ENCODE measurements around the gene APC2. TPM values are rescaled to one million over a fixed set of nuclear protein-coding genes. Genes with fewer than 3 reads are reported as not detected.

Gene APC2
- total and polyA plus RNA-seq, 10 donors, result 0.02 to 0.56 (median 0.14) TPM

DNA sequence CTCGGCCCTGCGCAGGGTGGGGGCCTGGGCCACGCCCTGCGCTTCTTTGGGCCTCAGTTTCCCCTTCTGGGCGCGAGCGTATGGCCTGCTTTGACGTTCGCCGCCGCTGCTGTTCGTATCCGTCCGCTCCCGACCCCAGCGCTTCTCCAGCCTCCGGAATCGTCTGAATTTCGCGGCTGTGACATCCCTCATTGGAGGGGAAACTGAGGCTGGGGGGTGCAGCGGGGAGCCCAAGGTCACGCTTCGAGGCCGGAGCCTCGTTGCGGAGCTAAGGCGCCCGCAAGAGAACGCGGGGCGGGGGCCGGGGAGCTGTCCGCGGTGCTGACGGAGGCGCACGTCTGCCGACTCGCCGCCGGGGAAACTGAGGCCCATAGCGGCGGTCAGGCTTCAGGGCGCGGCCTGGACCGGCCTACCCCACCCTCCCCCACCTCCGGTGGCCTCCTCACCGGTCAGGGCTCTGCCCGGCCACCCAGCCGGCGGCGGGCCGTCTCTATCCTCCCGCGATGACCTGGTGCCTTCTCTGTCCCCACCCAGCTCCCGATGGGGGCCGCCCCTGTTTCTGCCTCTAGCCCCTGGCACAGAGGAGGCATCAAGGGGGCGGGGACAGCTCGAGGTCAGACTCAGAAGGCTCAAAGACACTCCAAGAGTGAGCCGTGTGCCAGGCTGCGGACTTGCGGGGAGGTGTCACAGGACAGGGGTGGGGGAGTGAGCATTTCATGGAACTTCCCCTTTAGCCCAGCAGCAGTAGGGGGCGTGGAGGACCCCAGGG lies 3.0 kb upstream of the APC2 start:
- H3K4me3 ChIP-seq, result peak overlapping the region in 2 of 8 donors; percentile 45 to 72
- no peaks in the 10 kb centered on the region for H3K9me3 ChIP-seq
- H3K27ac ChIP-seq, result no peak overlapping the region
- TF ChIP-seq POLR2A (IDR thresholded peaks at IDR 0.05) (no peak), CTCF (IDR thresholded peaks at IDR 0.05 in 8 of 11, conservative IDR thresholded peaks at IDR 0.05 in 3 of 11) (no peak), POLR2AphosphoS5 (IDR thresholded peaks at IDR 0.05) (no peak)
- peaks cover 0 to 17% (median 7%) of the 10 kb centered on the region in 6 donors for H3K36me3 ChIP-seq
- H3K4me1 ChIP-seq, result peaks cover 19 to 56% (median 47%) of the 10 kb centered on the region in 6 donors
- WGBS, 5 donors, result 2 to 7% (median 4%) methylated on average over 27 to 63 of the region's 63 CpGs
- DNase-seq, result no peak
- intact Hi-C loops (cut with DNase I; ENCODE audit: low total_unique reads), result no loop called here
- H3K27me3 ChIP-seq (replicated peaks in 1 of 7), result peaks cover 9 to 74% (median 64%) of the 10 kb centered on the region in 7 donors

- peaks cover 0 to 10% (median 1%) of the 10 kb centered on the region in 6 donors for H3K36me3 ChIP-seq
- WGBS, 5 donors, result 13 to 34% (median 32%) methylated on average over 3 to 4 of the region's 4 CpGs
- intact Hi-C loops (cut with DNase I; ENCODE audit: low total_unique reads), result no loop called here
- H3K9me3 ChIP-seq, result no peaks in the 10 kb centered on the region
- no peak for DNase-seq
- H3K27me3 ChIP-seq (replicated peaks in 1 of 7), result peaks cover 9 to 80% (median 70%) of the 10 kb centered on the region in 7 donors
- TF ChIP-seq POLR2A (IDR thresholded peaks at IDR 0.05), result no peak
- no peak for TF ChIP-seq POLR2AphosphoS5 (IDR thresholded peaks at IDR 0.05)
- TF ChIP-seq CTCF (IDR thresholded peaks at IDR 0.05 in 8 of 11, conservative IDR thresholded peaks at IDR 0.05 in 3 of 11), result no peak
- H3K4me3 ChIP-seq, result no peak overlapping the region
- no peak overlapping the region for H3K27ac ChIP-seq
- H3K4me1 ChIP-seq, result peaks cover 19 to 59% (median 47%) of the 10 kb centered on the region in 6 donors
Observed at GRCh38 chr19:1447504-1447903, 2.4 kb upstream of the APC2 start.

DNA sequence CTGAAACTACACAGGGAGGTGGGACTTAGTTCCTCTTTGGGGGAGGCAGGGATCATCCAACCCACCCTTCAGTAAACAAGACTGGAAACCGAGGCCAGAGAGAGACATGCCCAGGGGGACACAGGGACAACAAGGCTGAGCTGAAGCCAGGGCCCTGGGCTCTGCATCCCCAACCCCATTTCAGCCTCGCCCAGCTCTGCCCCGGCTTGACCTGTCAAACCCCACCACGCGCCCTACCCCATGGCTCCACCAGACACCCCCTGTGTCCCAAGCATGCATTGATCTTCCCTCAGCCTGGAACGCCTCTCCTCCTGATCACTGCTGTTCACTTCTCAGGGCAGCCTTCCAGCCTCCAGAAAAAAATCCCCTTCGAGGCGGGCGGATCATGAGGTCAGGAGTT lies 2.0 kb upstream of the APC2 start:
- Histone ChIP-seq H3K27me3 (replicated peaks in 1 of 7) (peaks cover 11 to 84% (median 75%) of the 10 kb centered on the region in 7 donors), H3K4me3 (no peak overlapping the region), H3K27ac (no peak overlapping the region), H3K9me3 (no peaks in the 10 kb centered on the region), H3K4me1 (peaks cover 19 to 63% (median 47%) of the 10 kb centered on the region in 6 donors), H3K36me3 (peaks cover 0 to 6% (median 0%) of the 10 kb centered on the region in 6 donors)
- WGBS, 5 donors, result 86 to 91% (median 88%) methylated on average over 9 of the region's 9 CpGs
- DNase-seq, result no peak
- intact Hi-C loops (cut with DNase I; ENCODE audit: low total_unique reads), result no loop called here
- TF ChIP-seq CTCF (IDR thresholded peaks at IDR 0.05 in 8 of 11, conservative IDR thresholded peaks at IDR 0.05 in 3 of 11) (no peak), POLR2A (IDR thresholded peaks at IDR 0.05) (no peak), POLR2AphosphoS5 (IDR thresholded peaks at IDR 0.05) (no peak)
